Raji (cell line): Measurements from ENCODE around the gene SAMD11.

Experiments
- POLR2A ChIP-seq: IDR thresholded peaks from 2 replicates; pipeline ENCODE4 v1.6.1; 2011; ENCODE audit warnings: low read depth, low read length, control low read depth; ENCODE audit not compliant: insufficient read depth

SAMD11 gene

DNA sequence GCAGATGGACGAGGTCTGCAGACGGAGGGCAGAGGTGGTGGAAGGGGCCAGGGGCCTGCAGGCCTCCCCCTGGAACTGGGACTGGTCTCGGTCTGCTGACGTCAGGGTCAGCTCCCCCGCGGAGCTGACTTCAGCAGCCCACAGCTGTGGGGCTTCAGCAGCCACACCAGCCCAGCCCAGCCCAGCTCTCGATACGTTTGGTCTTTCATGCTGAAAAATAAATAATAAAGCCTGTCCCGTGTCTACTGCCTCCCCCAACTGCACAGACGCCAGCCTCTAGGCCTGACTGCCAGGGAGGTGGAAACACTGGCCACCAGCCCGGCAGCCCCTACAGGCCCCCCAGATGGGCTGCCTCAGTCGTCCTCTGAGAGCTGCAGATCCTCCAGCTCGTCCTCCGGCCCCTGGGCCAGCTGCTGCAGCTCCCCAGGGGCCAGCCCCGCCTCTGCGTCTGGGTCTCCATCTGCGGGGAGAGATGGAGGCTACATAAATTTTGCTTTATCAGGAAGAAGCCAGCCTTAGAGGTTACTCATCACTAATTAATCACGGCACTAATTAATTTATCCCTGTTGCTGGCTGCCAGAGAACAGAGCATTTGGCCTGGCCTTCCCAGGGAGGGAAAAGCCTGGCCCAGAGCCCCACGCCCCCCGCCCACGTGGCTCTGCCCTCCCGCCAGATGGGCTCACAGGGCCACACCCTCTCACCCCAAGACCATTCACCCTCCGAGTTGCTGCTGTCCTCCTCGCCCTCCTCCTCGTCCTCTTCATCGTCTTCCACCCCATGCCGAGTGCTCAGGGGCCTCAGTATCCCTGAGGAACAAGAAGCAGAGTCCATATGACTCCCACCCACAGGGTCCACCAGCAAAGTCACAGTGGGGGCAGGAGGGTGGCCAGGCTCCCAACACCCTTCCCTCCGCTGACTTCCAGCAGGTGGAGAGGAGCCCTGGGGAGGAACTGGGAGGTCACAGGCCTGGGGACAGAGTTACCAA lies 20.9 kb downstream of the SAMD11 start:
- no peak for TF ChIP-seq POLR2A

DNA sequence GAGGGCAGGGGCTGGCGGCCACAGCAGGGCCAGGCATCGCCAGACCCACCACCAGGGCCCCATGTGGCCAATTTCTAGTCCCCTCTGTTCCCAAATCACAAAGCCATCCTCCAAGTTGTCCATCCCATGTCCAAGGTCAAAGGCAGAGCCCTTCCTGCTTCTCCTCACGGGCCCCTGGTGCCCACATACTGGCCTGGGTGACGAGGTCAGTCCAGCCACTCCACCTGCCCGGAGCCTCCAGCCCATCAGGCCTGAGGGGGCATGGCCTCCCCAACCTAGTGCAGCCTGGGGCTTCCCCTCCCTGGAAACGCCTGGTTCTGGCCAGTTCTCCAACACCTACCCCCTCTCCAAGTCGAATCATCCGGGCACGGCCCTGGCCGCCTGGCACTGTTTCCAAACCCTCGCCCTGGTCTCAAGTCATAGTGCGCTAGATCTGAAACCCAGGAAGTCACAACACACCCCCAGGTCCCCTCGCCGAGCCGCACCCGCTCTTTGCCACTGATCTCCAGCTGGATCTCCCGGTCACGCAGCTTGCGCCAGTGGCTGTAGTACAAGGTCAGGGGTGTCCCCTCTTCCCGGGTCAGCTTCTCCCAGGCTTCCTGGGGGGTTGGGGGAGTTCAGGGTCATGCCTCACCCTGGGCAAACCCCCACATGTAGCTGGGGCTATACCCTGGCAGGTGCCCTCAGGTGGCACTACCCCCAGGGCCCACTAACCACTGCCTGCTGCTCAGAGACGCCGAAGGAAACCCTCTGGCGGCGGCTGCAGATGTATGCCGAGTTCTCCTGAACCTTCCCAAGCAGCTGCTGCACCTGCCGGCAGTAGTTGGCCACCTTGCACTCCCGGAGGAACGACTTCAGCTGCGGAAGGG lies 22.2 kb downstream of the SAMD11 start:
- no peak for TF ChIP-seq POLR2A

DNA sequence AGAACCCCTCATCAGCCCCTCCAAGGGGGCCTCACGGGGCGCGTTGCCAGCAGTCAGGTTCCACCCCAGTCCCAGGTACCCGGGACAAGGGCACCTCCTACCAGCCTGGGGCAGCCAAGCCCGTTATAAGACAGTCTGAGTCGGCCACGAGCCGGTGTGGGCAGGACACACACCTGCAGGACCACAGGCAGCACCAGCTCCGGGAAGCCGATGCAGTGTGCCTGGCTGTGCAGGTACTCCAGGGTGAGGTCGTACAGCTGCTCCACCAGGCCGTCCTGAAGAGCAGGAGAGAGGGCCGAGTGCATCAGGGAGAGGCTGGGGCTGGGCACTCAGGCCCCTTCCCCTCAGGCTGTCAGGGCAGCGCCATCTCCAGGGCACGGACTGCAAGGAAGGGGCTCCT lies 24.2 kb downstream of the SAMD11 start:
- no peak for TF ChIP-seq POLR2A

DNA sequence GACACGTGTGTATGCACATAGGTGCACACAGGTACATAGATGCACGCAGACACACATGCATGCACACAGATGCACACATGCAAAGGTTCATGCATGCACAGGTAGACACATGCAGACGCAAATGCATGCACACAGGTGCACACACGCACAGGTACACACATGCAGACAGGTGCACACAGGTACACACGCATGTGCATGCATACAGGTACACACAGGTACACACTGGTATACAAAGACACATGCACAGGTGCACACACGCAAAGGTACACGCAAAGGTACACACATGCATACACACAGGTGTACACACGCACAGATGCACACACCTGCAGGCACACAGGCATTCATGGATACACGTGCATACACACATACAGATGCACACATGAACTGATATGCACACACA lies 26.5 kb downstream of the SAMD11 start:
- no peak for TF ChIP-seq POLR2A

DNA sequence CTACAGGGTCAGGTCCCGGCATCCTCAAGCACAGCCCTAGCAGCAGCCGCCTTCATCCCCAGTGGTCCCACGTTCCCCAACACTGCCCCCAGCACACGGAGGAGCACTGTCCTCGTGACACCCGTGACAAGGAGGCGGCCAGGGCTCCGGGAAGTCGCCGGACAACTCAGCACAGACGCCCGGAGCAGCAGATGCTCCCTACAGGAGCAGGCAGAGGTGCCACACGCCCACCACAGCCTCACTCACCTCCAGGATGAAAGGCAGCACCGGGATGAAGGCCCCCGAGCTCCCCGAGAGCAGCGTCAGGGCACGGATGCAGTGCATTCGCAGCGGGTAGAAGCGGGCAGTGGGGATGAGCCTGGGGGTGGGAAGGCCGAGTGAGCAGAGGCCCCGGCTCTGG lies 27.2 kb downstream of the SAMD11 start:
- TF ChIP-seq POLR2A = no peak

DNA sequence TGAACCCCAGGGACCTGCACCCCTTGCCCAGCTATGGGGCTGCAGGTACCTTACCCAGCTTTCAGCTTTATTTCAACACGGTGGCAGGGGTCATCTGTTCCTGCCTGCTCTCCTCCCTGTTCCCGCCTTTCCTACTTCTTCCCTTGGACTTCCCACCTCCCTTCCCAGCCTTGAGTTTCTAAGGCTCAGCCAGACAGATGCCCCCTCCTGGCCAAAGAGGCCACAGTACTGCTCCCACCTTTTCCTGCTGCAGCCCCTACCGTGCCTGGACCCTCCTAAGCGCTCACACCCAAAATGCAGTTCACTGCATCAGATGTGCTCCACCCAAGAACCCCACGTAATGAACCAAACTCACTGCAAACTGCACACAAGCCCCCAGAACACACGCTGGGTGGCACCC lies 27.6 kb downstream of the SAMD11 start:
- no peak for TF ChIP-seq POLR2A

DNA sequence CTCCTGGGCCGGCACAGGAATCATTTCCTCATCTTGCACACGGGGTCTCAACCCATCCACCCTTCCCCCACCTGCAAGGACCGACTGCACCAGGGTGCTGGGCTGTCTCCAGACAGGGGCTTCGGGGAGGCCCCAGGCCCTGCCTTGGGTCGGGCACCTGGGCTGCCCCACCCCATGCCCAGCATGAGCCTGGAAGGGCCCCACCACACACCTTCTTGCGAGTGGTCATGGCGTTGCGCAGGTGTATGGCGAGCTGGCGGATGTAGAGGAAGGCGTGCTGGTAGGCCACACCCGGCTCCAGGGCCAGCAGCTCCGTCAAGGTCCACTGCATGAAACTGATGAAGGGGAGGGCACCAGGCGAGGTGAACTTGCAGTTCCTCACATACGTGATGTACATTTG lies 28.5 kb downstream of the SAMD11 start:
- no peak for TF ChIP-seq POLR2A

DNA sequence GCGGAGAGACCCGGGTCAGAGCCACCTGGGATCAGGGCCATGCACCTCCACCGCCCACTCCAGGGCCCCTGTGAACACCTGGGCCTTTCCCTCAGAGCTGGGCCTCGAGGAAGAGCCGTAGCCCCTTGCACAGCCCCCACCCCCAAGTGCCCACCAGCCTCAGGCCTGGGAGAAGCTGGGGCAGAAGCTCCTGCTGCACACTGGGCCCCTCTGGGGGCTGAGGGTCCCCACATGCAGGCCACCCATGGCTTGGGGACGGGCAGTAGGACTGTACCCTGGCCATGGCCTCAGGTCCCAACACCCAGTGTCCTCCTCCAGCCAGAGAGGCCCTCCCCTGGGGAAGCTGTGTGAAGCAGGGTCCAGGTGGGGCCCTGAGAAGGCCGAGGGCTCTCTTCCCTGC lies 28.9 kb downstream of the SAMD11 start:
- no peak for TF ChIP-seq POLR2A

DNA sequence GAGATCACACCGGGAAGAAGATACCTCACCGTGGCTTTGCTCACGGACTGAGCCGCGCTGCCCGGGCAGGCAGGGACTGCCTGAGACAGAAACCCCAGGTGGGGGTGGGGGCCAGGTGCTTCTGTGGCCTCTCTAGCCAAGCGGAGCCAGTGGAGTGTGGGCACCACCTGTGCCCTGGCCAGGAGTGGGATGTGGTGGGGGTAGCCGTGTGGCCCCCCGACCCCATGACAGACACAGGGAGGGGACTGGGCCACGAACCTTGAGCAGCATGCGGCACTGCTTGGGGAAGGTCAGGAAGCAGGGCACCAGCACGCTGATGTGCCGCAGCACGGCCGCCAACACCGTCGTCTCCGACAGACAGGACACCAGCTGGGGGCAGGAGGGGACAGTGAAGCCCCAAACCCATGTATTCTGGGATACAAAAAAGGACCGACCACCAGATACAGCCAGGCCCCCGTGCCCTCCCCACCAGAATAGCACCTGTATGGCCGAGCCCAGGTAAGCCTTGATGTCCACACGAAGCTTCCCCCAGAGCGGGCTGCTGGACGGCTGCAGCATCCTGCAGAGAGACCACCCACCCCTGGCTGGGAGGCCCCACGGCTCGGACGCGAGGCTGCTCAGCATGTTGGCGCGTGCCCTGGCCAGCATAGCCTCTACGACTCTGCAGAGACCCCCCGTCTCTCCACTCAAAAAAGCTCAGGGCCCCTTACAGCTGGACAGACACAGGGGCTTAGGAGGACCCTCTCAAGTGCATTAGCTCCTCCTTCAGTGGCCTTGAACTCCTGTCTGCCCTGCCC lies 30.0 kb downstream of the SAMD11 start:
- no peak for TF ChIP-seq POLR2A

DNA sequence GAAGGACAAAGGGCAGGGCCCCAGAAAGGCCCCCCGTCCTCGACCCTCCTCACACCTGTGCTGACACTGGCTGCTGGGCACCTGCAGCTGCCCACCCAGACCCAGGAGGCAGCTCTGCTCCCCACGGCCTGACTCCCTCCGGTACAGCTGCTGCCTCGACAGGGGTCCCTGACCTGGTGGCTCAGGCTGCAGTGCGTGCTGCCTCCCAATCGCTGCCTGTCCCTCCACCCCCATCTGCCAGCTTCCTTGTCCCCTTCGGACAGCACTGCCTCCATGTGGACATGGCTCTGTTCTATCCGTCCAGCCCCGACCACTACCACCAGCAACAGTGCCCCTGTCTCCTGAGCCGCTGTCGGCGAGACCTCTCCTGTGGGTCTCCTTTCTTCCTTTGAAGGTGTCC lies 31.2 kb downstream of the SAMD11 start:
- no peak for TF ChIP-seq POLR2A

DNA sequence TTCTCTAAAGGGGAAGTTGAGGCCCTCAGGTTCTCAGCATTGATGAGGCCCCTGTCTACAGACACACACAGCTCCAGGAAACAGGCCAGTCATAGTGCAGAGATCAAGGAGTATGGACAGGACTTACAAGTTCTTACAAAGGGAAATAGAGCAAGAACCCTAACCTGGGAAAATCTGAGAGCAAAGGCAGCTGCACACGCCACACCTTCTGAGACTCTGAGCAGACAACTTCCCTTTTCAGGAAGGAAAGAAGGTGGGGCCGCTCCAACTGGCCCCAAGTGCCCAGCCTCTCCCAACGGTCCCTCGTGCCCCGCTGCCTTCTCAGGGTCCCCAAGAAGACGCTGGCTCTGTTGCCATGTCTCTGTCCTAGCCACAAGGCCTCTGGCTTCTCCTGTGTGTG lies 31.8 kb downstream of the SAMD11 start:
- TF ChIP-seq POLR2A = no peak

DNA sequence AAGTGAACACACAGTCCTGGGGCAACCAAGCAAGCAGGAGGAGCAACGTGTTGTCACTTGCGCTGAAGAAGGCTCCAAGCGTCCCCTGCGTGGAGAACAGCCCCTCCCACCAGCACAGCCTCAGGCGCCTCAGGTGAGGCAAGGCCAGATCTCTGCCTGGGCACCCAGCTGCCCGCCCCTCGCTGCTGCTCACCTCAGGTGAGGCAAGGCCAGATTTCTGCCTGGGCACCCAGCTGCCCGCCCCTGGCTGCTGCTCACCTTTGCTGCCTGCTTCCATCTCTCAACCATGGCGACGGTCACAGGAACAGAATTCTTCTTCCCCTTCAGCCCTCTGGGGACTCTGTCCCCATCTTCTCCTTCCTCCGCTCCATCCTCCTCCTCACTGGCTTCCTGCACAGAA lies 32.9 kb downstream of the SAMD11 start:
- TF ChIP-seq POLR2A = no peak

DNA sequence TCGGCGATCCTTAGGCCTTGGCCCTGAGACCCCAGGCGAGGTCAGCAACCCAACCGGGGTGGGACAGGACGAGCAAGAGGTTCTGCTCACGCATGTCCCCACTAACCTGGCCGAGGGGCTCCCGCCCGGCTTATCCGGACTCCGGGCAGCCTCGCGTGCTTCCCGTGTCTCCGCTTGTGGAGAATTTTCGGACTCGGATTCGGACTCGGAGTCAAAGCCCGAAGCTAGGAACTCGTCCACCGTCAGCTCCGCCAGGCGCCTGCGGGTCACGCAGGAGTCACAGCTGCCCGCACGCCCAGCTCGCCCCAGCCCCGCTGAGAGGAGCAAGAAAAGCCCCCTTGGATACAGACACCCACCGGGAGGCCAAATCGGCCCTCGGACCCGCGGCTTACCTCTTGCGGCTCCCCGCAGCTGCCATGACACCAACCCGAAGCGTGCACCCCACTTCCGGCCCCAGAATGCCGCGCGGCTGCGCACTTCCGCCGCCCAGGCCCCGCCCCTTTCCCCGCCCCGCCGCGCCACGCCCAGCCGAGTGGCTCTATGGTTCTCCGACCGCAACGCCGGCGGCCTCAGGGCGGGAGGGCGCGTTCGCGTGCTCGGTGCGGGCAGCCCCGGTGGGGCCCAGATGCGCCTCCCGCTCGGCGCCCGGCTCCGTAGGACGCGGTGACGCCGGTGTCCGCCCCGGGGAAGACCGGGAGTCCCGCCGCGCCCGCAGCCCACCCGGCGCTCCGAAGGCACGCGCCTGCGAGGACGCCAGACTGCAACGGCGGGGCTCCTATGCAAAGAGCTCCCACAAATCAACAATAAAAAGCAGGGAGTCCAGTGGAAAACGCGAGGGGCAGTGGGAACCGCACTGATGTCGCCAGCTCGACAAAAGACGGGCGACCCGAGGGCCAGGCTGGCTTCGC lies 35.4 kb downstream of the SAMD11 start, which contains the start of gene NOC2L:
NOC2L (minus strand) TSS at position 434 of the 908 bp plus-strand sequence; CDS start at position 418, 16 bp downstream.
- TF ChIP-seq POLR2A = peak; percentile 91

DNA sequence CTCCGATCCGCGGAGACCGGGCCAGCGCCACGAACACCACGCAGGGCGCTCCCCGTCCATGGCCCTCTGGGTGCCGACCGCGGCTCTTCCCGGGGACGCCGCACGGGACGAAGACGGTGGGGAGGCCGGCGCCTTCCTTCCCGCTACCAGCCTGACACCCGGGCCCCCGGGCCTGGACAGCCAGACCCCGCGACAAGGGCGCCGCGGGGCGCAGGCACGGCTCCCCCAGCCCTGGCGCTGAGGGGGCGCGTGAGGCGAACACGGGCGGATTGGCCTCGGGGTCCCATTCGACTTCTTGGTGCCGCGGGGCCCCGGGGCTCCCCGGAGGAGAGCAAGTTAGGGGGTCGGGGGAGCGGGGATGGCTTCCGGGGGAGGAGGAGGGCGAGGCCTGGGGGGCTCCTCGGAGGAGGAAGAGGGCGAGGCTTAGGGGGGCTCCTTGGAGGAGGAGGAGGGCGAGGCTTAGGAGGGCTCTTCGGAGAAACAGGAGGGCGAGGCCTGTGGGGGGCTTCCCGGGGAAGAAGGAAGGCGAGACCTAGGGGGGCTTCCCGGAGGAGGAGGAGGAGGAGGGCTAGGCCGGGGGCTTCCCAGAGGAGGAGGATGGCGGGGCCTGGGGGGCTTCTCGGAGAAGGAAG lies 36.1 kb downstream of the SAMD11 start:
- TF ChIP-seq POLR2A = no peak
